Measurements from ENCODE around the gene MOB1B.

MOB1B gene

GRCh38 chr4:70931347-70931746 lies 29.2 kb downstream of the MOB1B start:
- H4K20me1 ChIP-seq (ENCODE audit: insufficient read depth, low read length): no peaks in the 10 kb centered on the region
- no peaks in the 10 kb centered on the region; the same call in 1 of the 2 replicates for H3K9me3 ChIP-seq (replicated peaks; ENCODE audit: insufficient read depth, low read length)
- no peak overlapping the region for H2AFZ ChIP-seq (ENCODE audit: low read length)
- TF ChIP-seq EZH2phosphoT487 (IDR thresholded peaks at IDR 0.05; ENCODE audit: low read length) (no peak), EZH2 (optimal IDR thresholded peaks at IDR 0.05; ENCODE audit: low read depth, low read length) (no peak), CTCF (IDR thresholded peaks at IDR 0.05; ENCODE audit: low read length) (no peak)
- no peak for DNase-seq
- no peaks in the 10 kb centered on the region for H3K4me1 ChIP-seq (ENCODE audit: low read length)
- H3K36me3 ChIP-seq (replicated peaks; ENCODE audit: insufficient read depth, low read length): no peaks in the 10 kb centered on the region
- no peak overlapping the region for H3K27ac ChIP-seq (ENCODE audit: low read length)
- H3K79me2 ChIP-seq (ENCODE audit: low read length): no peaks in the 10 kb centered on the region
- H3K9ac ChIP-seq (ENCODE audit: low read length): no peak overlapping the region
- no peaks in the 10 kb centered on the region for H3K27me3 ChIP-seq (replicated peaks; ENCODE audit: insufficient read depth, low read length)
- H3K9me2 ChIP-seq (replicated peaks; ENCODE audit: insufficient read depth, low read length): no peaks in the 10 kb centered on the region
- no peak overlapping the region for H3K4me2 ChIP-seq (ENCODE audit: low read depth, low read length)
- no peak overlapping the region for H3K4me3 ChIP-seq (ENCODE audit: low read length)
- H3F3A ChIP-seq (ENCODE audit: insufficient read depth, low read length): no peaks in the 10 kb centered on the region

- Histone ChIP-seq H3K36me3 (replicated peaks; ENCODE audit: insufficient read depth, low read length) (no peaks in the 10 kb centered on the region), H2AFZ (ENCODE audit: low read length) (no peak overlapping the region), H4K20me1 (ENCODE audit: insufficient read depth, low read length) (no peaks in the 10 kb centered on the region), H3K9ac (ENCODE audit: low read length) (no peak overlapping the region), H3K4me1 (ENCODE audit: low read length) (no peaks in the 10 kb centered on the region), H3F3A (ENCODE audit: insufficient read depth, low read length) (no peaks in the 10 kb centered on the region), H3K9me3 (replicated peaks; ENCODE audit: insufficient read depth, low read length) (no peaks in the 10 kb centered on the region; the same call in 1 of the 2 replicates), H3K9me2 (replicated peaks; ENCODE audit: insufficient read depth, low read length) (no peaks in the 10 kb centered on the region), H3K4me2 (ENCODE audit: low read depth, low read length) (no peak overlapping the region), H3K27me3 (replicated peaks; ENCODE audit: insufficient read depth, low read length) (no peaks in the 10 kb centered on the region), H3K27ac (ENCODE audit: low read length) (no peak overlapping the region), H3K4me3 (ENCODE audit: low read length) (no peak overlapping the region), H3K79me2 (ENCODE audit: low read length) (no peaks in the 10 kb centered on the region)
- no peak for TF ChIP-seq CTCF (IDR thresholded peaks at IDR 0.05; ENCODE audit: low read length)
- no peak for TF ChIP-seq EZH2phosphoT487 (IDR thresholded peaks at IDR 0.05; ENCODE audit: low read length)
- no peak for TF ChIP-seq EZH2 (optimal IDR thresholded peaks at IDR 0.05; ENCODE audit: low read depth, low read length)
- DNase-seq: no peak
Measured at GRCh38 chr4:70932984-70933383, 30.8 kb downstream of the MOB1B start.

- no peaks in the 10 kb centered on the region for H3K9me2 ChIP-seq (replicated peaks; ENCODE audit: insufficient read depth, low read length)
- H3K36me3 ChIP-seq (replicated peaks; ENCODE audit: insufficient read depth, low read length): no peaks in the 10 kb centered on the region
- H3K9me3 ChIP-seq (replicated peaks; ENCODE audit: insufficient read depth, low read length): no peaks in the 10 kb centered on the region
- H3K27me3 ChIP-seq (replicated peaks; ENCODE audit: insufficient read depth, low read length): no peaks in the 10 kb centered on the region
- H3K27ac ChIP-seq (ENCODE audit: low read length): no peak overlapping the region
- no peaks in the 10 kb centered on the region for H4K20me1 ChIP-seq (ENCODE audit: insufficient read depth, low read length)
- H3K9ac ChIP-seq (ENCODE audit: low read length): no peak overlapping the region
- no peak for DNase-seq
- H3K4me1 ChIP-seq (ENCODE audit: low read length): no peaks in the 10 kb centered on the region
- TF ChIP-seq CTCF (IDR thresholded peaks at IDR 0.05; ENCODE audit: low read length): no peak
- TF ChIP-seq EZH2 (optimal IDR thresholded peaks at IDR 0.05; ENCODE audit: low read depth, low read length): no peak
- TF ChIP-seq EZH2phosphoT487 (IDR thresholded peaks at IDR 0.05; ENCODE audit: low read length): no peak
- H3F3A ChIP-seq (ENCODE audit: insufficient read depth, low read length): no peaks in the 10 kb centered on the region
- H3K4me3 ChIP-seq (ENCODE audit: low read length): no peak overlapping the region
- H3K4me2 ChIP-seq (ENCODE audit: low read depth, low read length): no peak overlapping the region
- H2AFZ ChIP-seq (ENCODE audit: low read length): no peak overlapping the region
- H3K79me2 ChIP-seq (ENCODE audit: low read length): no peaks in the 10 kb centered on the region
Measured at GRCh38 chr4:70935038-70935695, 33.0 kb downstream of the MOB1B start.

Measured in MM.1S (cell line).